Measurements from ENCODE around the gene C14orf93. TPM values are rescaled to one million over a fixed set of nuclear protein-coding genes. Genes with fewer than 3 reads are reported as not detected.
A peak's percentile ranks its signal among the peaks of the same experiment; 100 is the strongest.
"Not testable (repeated sequence)": the region's sequence is repeated elsewhere in the genome, so short reads cannot be mapped to it uniquely, and the experiment has no call there.

C14orf93 gene
- total and polyA plus RNA-seq, 4 donors = 3.8 to 13.4 (median 9.8) TPM

DNA sequence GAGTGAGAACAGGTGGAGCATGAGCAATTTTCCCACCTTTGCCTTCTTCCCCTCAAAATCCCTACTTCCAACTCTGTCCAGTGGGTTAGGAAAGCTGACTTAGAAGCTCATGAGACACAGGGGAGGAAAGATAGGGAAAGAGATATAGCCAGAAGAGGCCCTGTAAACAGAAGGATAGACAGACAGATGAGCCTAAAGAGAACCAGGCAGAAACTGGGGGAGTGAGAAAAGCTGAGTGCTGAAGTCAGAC lies 32.6 kb downstream of the C14orf93 start:
- Histone ChIP-seq H3K27me3 (ENCODE audit: control insufficient read depth, insufficient read depth, low read length) (peaks cover 19% of the 10 kb centered on the region), H3K27ac (ENCODE audit: low read depth, low read length) (peak overlapping the region; percentile 40), H3K9me3 (ENCODE audit: control insufficient read depth, insufficient read depth, low read length) (no peaks in the 10 kb centered on the region), H3K4me3 (ENCODE audit: low read depth, low read length) (no peak overlapping the region), H3K36me3 (ENCODE audit: control insufficient read depth, insufficient read depth, low read length) (peaks cover 7% of the 10 kb centered on the region), H3K4me1 (ENCODE audit: control insufficient read depth, insufficient read depth, low read length) (peaks cover 40% of the 10 kb centered on the region)
- no peak for DNase-seq (ENCODE audit: low read depth in 4 of 6, low spot score in 6 of 6)

DNA sequence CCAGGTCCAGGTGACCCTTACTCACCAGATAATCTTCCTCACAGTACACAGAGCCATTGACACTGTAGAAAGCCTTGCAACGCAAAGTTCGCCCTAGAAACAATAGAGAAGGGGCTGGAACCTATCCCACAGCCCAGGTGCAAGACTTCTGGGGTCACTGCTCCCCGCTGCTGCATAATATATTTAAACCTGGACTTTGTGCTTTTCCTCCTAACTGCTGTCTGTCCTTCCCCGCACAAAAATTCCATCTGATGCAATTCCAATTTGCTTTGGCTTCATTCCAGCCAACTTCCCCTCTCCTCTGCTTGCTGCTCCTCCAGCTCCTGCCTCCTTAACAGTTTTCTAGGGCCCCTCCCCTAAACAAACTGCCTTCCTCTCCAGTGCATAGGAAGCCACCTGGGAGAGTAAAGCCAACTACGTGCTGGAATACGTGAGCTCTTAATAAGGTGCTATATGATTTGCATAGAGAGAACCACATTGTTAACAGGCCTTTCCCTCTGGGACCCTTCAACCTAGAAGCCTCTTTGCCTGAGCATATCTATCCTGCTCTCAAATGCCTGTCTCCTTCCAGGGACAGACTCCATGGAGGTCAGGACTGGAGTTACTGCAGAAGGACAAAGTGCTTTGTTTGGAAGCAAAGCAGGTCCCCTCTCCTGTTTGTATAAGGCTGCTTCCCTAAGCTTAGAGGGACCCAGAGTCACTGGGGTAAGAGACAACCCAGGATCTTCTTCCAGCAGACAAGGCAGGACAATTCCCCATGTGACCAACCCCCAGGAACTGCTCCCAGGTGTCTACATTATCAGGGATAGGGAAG lies 33.1 kb downstream of the C14orf93 start:
- Histone ChIP-seq H3K27me3 (ENCODE audit: control insufficient read depth, insufficient read depth, low read length) (peaks cover 14% of the 10 kb centered on the region), H3K4me1 (ENCODE audit: control insufficient read depth, insufficient read depth, low read length) (peaks cover 34% of the 10 kb centered on the region), H3K36me3 (ENCODE audit: control insufficient read depth, insufficient read depth, low read length) (peaks cover 5% of the 10 kb centered on the region), H3K4me3 (ENCODE audit: low read depth, low read length) (no peak overlapping the region), H3K27ac (ENCODE audit: low read depth, low read length) (peak overlapping the region; percentile 40), H3K9me3 (ENCODE audit: control insufficient read depth, insufficient read depth, low read length) (no peaks in the 10 kb centered on the region)
- DNase-seq (ENCODE audit: low read depth in 4 of 6, low spot score in 6 of 6) = peak in 1 of 6 donors; percentile 53
- 53% methylated on average over 4 of the region's 6 CpGs for WGBS (ENCODE audit: insufficient coverage)

- Histone ChIP-seq H3K27me3 (ENCODE audit: control insufficient read depth, insufficient read depth, low read length) (no peaks in the 10 kb centered on the region), H3K9me3 (ENCODE audit: control insufficient read depth, insufficient read depth, low read length) (no peaks in the 10 kb centered on the region), H3K36me3 (ENCODE audit: control insufficient read depth, insufficient read depth, low read length) (peaks cover 5% of the 10 kb centered on the region), H3K4me3 (ENCODE audit: low read depth, low read length) (no peak overlapping the region), H3K27ac (ENCODE audit: low read depth, low read length) (no peak overlapping the region), H3K4me1 (ENCODE audit: control insufficient read depth, insufficient read depth, low read length) (peaks cover 23% of the 10 kb centered on the region)
- WGBS (ENCODE audit: insufficient coverage) = 55% methylated on average over 7 of the region's 9 CpGs
- no peak for DNase-seq (ENCODE audit: low read depth in 4 of 6, low spot score in 6 of 6)
Measured at GRCh38 chr14:22974530-22975313, 35.2 kb downstream of the C14orf93 start.

- H3K36me3 ChIP-seq (ENCODE audit: control insufficient read depth, insufficient read depth, low read length) = peaks cover 3% of the 10 kb centered on the region
- WGBS (ENCODE audit: insufficient coverage) = 95% methylated on average over 5 of the region's 6 CpGs
- DNase-seq (ENCODE audit: low read depth in 4 of 6, low spot score in 6 of 6) = peak in 2 of 6 donors; percentile 75 to 89
Measured at GRCh38 chr14:22973217-22974032, 36.5 kb downstream of the C14orf93 start.

DNA sequence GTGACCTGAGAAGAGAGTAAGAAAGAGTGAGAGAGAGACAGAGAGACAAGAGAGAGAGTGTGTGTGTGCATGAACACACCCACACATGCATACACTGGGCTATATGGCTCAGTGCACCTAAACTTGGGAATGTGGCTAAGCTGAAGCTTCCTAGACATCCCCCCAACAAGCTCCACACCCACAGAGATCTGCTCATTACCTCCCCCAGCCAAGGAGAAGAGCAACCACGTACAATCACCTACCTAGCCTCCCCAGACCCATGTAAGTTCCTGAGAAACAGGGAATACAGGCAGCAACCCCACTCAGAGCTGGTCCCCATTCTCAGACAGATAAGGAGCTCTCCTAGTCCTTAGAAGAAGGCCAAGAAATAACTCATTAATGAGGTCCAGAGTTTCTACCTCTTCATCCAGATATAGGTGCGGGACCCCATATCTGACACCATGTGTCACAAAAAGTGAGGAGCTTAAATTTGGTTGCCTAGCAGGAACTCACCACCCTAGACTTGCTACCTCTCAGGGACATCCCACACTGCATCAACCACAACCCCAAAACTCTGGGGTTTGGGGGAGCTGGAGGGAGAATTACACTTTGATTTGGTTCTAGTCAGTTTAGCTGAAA lies 37.5 kb downstream of the C14orf93 start:
- Histone ChIP-seq H3K4me1 (ENCODE audit: control insufficient read depth, insufficient read depth, low read length) (peaks cover 4% of the 10 kb centered on the region), H3K9me3 (ENCODE audit: control insufficient read depth, insufficient read depth, low read length) (no peaks in the 10 kb centered on the region), H3K27me3 (ENCODE audit: control insufficient read depth, insufficient read depth, low read length) (no peaks in the 10 kb centered on the region), H3K36me3 (ENCODE audit: control insufficient read depth, insufficient read depth, low read length) (peaks cover 3% of the 10 kb centered on the region), H3K4me3 (ENCODE audit: low read depth, low read length) (no peak overlapping the region), H3K27ac (ENCODE audit: low read depth, low read length) (no peak overlapping the region)
- no peak for DNase-seq (ENCODE audit: low read depth in 4 of 6, low spot score in 6 of 6)
- 80% methylated on average over 1 of the region's 2 CpGs for WGBS (ENCODE audit: insufficient coverage)

More at GRCh38 chr14:22973217-22974032, 36.5 kb downstream of the C14orf93 start:
- Histone ChIP-seq H3K9me3 (ENCODE audit: control insufficient read depth, insufficient read depth, low read length) (no peaks in the 10 kb centered on the region), H3K4me3 (ENCODE audit: low read depth, low read length) (no peak overlapping the region), H3K27ac (ENCODE audit: low read depth, low read length) (no peak overlapping the region), H3K27me3 (ENCODE audit: control insufficient read depth, insufficient read depth, low read length) (no peaks in the 10 kb centered on the region), H3K4me1 (ENCODE audit: control insufficient read depth, insufficient read depth, low read length) (peaks cover 14% of the 10 kb centered on the region)

DNA sequence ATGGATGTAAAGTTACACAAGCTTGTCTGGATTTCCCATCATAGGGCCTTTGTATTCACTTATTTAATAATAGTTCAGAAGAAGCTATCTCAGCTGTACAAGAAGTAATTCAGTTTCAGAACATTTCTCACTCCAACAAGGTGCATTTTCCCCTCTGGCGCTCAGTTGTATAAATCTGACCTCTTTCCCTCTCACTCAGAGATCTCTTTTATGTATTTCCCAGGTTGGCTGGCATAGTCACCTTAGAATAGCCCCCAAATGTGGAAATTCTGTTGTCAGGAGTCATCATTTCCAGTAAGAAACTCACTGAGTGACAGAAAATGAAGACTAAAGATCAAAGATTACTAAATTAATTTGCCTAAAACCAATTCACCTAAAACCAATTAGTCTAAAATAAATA lies 38.8 kb downstream of the C14orf93 start:
- no peaks in the 10 kb centered on the region for H3K9me3 ChIP-seq (ENCODE audit: control insufficient read depth, insufficient read depth, low read length)
- no peak overlapping the region for H3K27ac ChIP-seq (ENCODE audit: low read depth, low read length)
- H3K4me1 ChIP-seq (ENCODE audit: control insufficient read depth, insufficient read depth, low read length) = no peaks in the 10 kb centered on the region
- WGBS (ENCODE audit: insufficient coverage) = 100% methylated on average over 1 of the region's 1 CpG
- H3K36me3 ChIP-seq (ENCODE audit: control insufficient read depth, insufficient read depth, low read length) = peaks cover 3% of the 10 kb centered on the region
- no peaks in the 10 kb centered on the region for H3K27me3 ChIP-seq (ENCODE audit: control insufficient read depth, insufficient read depth, low read length)
- H3K4me3 ChIP-seq (ENCODE audit: low read depth, low read length) = no peak overlapping the region
- no peak for DNase-seq (ENCODE audit: low read depth in 4 of 6, low spot score in 6 of 6)

DNA sequence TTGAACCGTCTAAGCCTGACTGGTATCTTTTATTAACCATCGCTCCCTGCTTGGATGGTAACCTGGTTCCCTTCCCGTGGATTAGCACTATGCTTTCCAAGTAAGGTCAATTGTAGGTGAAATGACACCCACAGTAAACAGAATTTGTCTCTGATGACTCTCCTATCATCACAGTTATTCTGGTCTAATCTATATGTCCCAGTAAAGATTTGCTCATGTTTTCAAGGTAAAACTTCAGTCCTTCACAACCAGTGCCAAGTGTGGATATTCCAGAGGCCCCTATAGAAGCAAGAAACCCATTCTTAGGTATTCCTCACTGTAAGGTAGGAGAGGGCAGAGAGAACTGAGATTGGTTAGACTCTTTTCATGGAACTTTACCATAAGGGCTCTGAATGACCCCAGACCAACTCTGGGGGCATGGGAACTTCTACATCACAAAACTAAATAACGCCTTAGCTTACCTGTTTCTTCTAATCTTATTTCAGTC lies 43.1 kb downstream of the C14orf93 start:
- Histone ChIP-seq H3K4me1 (ENCODE audit: control insufficient read depth, insufficient read depth, low read length) (no peaks in the 10 kb centered on the region), H3K36me3 (ENCODE audit: control insufficient read depth, insufficient read depth, low read length) (no peaks in the 10 kb centered on the region), H3K27ac (ENCODE audit: low read depth, low read length) (no peak overlapping the region), H3K9me3 (ENCODE audit: control insufficient read depth, insufficient read depth, low read length) (no peaks in the 10 kb centered on the region), H3K4me3 (ENCODE audit: low read depth, low read length) (no peak overlapping the region), H3K27me3 (ENCODE audit: control insufficient read depth, insufficient read depth, low read length) (no peaks in the 10 kb centered on the region)
- no CpG with 5 or more reads among the region's 4 CpGs for WGBS (ENCODE audit: insufficient coverage)
- DNase-seq (ENCODE audit: low read depth in 4 of 6, low spot score in 6 of 6) = no peak

GRCh38 chr14:22965916-22966782 lies 43.8 kb downstream of the C14orf93 start:
- not testable (repeated sequence) for H3K4me1 ChIP-seq (ENCODE audit: control insufficient read depth, insufficient read depth, low read length); H3K4me3 ChIP-seq (ENCODE audit: low read depth, low read length); H3K27me3 ChIP-seq (ENCODE audit: control insufficient read depth, insufficient read depth, low read length); H3K36me3 ChIP-seq (ENCODE audit: control insufficient read depth, insufficient read depth, low read length); H3K9me3 ChIP-seq (ENCODE audit: control insufficient read depth, insufficient read depth, low read length); H3K27ac ChIP-seq (ENCODE audit: low read depth, low read length); DNase-seq (ENCODE audit: low read depth in 4 of 6, low spot score in 6 of 6)
- WGBS (ENCODE audit: insufficient coverage) = 94% methylated on average over 7 of the region's 15 CpGs

Data from spinal cord (tissue), 10 donors.